ENCODE results near the gene KCNQ1OT1. TPM values are rescaled to one million over a fixed set of nuclear protein-coding genes. Genes with fewer than 3 reads are reported as not detected.

The KCNQ1OT1 gene
- total and polyA plus RNA-seq, 4 donors = 0.65 to 9.8 (median 4.0) TPM

DNA sequence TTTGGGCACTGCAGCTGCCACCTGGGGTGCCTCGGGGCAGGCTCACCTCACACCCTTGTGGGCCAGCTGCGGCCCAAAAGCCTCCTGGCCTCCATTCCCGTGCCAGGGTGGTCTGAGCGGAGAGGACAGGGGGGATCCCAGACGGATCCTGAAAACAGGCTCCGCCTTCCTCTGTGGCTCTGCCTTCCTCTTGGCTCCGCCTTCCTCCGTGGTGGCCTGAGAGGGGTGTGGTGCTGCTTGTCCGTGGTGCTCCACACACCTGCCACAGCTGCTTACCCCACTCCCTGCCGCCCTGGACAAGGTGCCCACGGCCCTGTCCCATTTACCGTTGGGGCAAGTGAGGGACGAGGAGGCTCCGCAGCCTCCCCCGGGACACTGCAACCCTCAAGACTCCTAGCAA is 23.2 kb upstream of the KCNQ1OT1 start:
- H3K4me1 ChIP-seq (ENCODE audit: control insufficient read depth, insufficient read depth, low read length) = peaks cover 40% of the 10 kb centered on the region
- H3K9me3 ChIP-seq (ENCODE audit: control insufficient read depth, insufficient read depth, low read length) = no peaks in the 10 kb centered on the region
- no peak overlapping the region for H3K4me3 ChIP-seq (ENCODE audit: low read depth, low read length)
- no peaks in the 10 kb centered on the region for H3K27me3 ChIP-seq (ENCODE audit: control insufficient read depth, insufficient read depth, low read length)
- DNase-seq (ENCODE audit: low read depth in 4 of 6, low spot score in 6 of 6) = no peak
- WGBS (ENCODE audit: insufficient coverage) = 85% methylated on average over 4 of the region's 15 CpGs
- H3K36me3 ChIP-seq (ENCODE audit: control insufficient read depth, insufficient read depth, low read length) = no peaks in the 10 kb centered on the region
- no peak overlapping the region for H3K27ac ChIP-seq (ENCODE audit: low read depth, low read length)

DNA sequence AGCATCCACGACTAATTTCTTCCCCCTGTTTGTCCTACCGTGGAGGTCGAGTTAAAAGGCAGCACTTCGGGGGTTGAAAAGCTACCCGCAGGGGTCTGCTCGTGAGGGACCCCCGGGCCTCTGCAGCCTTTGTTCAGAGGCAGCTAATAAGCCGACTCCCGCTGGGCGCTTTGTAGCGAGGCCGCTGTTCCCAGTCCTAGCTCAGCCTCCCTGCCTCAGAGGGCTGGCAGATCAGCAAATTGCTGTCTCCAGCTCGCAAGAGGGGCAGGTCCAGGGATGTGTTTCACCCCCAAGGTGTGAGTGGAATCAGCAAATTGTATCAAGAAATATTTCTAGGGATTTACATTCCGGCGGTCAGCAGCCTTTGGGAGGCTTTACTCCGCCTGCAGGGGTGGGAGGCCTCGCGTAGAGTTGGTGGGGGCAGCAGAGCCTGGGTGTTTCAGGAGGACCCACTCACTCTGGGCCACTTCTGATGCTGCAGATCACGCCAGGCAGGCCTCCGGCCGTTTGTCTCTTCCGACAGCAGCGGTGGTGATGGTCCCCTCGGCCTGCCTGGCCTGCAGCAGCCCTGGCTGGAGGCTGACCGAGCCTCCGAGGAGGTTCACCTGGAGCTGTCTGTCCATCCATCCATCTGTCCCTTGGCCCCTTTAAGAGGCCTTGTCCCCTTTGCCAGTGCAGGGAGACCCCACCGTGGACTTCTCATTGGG is 21.6 kb upstream of the KCNQ1OT1 start:
- Histone ChIP-seq H3K27ac (ENCODE audit: low read depth, low read length) (no peak overlapping the region), H3K27me3 (ENCODE audit: control insufficient read depth, insufficient read depth, low read length) (no peaks in the 10 kb centered on the region), H3K4me1 (ENCODE audit: control insufficient read depth, insufficient read depth, low read length) (peaks cover 36% of the 10 kb centered on the region), H3K4me3 (ENCODE audit: low read depth, low read length) (no peak overlapping the region), H3K36me3 (ENCODE audit: control insufficient read depth, insufficient read depth, low read length) (no peaks in the 10 kb centered on the region), H3K9me3 (ENCODE audit: control insufficient read depth, insufficient read depth, low read length) (no peaks in the 10 kb centered on the region)
- DNase-seq (ENCODE audit: low read depth in 4 of 6, low spot score in 6 of 6) = peak in 1 of 6 donors; percentile 73
- WGBS (ENCODE audit: insufficient coverage) = 48% methylated on average over 27 of the region's 27 CpGs

DNA sequence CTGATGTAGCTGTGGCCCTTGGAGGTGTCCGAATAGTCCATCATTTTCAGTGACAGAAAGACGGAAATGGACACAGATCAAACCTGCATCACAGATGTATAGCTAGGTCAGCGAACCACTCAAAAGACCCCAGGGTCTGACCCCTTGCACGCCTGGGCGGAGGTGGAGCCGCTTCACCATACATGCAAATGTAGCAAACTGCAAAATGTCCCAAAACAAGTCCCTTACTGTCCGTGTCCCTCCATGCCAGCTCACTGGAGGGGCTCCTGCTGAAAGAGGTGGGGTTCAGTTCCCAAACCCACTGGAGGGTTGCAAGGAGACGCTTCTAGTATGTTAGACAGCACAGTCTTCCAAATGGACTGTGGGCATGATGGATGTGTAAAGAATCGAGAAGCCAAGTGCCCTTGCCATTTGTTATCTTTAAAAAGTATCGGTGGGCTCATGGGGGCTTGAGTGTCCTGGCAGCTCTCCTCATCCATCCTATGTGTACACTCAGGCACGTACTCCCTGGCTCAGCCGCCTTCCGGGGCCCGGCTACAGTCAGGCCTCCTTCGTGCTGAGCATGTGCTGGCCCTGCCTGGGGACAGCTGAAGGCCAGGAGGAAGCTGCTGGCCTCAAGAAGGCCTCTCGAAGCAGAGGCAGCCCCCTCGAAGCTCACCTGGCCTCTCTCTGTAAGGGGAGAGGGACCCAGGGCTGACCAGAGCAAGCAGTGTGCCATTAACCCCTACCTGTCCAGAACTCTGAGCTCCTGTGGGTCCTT is 20.2 kb upstream of the KCNQ1OT1 start:
- Histone ChIP-seq H3K27me3 (ENCODE audit: control insufficient read depth, insufficient read depth, low read length) (no peaks in the 10 kb centered on the region), H3K4me1 (ENCODE audit: control insufficient read depth, insufficient read depth, low read length) (peaks cover 35% of the 10 kb centered on the region), H3K27ac (ENCODE audit: low read depth, low read length) (no peak overlapping the region), H3K4me3 (ENCODE audit: low read depth, low read length) (no peak overlapping the region), H3K9me3 (ENCODE audit: control insufficient read depth, insufficient read depth, low read length) (no peaks in the 10 kb centered on the region), H3K36me3 (ENCODE audit: control insufficient read depth, insufficient read depth, low read length) (no peaks in the 10 kb centered on the region)
- 82% methylated on average over 13 of the region's 17 CpGs for WGBS (ENCODE audit: insufficient coverage)
- no peak for DNase-seq (ENCODE audit: low read depth in 4 of 6, low spot score in 6 of 6)

DNA sequence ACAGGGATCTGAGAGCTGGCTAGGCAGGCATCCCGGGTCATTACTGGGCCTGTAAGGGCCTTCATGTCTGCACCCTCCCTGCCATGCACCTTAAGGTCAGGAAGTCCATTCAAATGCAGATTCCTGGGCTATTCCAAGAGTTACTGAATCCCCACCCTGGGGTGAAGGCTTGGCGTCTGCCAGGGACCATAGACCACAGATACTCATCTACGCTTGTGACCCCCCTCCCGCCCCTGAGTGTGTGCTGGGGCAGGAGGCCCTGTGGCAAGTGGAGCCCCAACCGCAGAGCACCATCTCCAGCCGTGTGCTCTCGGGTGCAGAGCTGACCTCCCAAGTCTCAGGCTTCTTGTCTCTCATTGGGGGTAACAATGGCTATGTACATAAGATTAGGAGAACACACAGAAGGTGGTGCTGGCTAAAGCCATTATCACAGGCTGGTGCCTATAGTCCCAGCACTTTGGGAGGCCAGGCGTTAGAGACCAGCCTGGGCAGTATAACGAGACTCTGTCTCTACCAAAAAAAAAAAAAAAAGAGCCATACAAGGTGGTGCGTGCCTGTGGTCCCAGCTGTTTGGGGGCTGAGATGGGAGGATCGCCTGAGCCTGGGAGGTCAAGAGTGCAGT is 19.1 kb upstream of the KCNQ1OT1 start:
- no peak for DNase-seq (ENCODE audit: low read depth in 4 of 6, low spot score in 6 of 6)
- H3K27ac ChIP-seq (ENCODE audit: low read depth, low read length) = no peak overlapping the region
- H3K4me1 ChIP-seq (ENCODE audit: control insufficient read depth, insufficient read depth, low read length) = peaks cover 40% of the 10 kb centered on the region
- no peak overlapping the region for H3K4me3 ChIP-seq (ENCODE audit: low read depth, low read length)
- no peaks in the 10 kb centered on the region for H3K36me3 ChIP-seq (ENCODE audit: control insufficient read depth, insufficient read depth, low read length)
- no peaks in the 10 kb centered on the region for H3K27me3 ChIP-seq (ENCODE audit: control insufficient read depth, insufficient read depth, low read length)
- 73% methylated on average over 7 of the region's 11 CpGs for WGBS (ENCODE audit: insufficient coverage)
- H3K9me3 ChIP-seq (ENCODE audit: control insufficient read depth, insufficient read depth, low read length) = no peaks in the 10 kb centered on the region

DNA sequence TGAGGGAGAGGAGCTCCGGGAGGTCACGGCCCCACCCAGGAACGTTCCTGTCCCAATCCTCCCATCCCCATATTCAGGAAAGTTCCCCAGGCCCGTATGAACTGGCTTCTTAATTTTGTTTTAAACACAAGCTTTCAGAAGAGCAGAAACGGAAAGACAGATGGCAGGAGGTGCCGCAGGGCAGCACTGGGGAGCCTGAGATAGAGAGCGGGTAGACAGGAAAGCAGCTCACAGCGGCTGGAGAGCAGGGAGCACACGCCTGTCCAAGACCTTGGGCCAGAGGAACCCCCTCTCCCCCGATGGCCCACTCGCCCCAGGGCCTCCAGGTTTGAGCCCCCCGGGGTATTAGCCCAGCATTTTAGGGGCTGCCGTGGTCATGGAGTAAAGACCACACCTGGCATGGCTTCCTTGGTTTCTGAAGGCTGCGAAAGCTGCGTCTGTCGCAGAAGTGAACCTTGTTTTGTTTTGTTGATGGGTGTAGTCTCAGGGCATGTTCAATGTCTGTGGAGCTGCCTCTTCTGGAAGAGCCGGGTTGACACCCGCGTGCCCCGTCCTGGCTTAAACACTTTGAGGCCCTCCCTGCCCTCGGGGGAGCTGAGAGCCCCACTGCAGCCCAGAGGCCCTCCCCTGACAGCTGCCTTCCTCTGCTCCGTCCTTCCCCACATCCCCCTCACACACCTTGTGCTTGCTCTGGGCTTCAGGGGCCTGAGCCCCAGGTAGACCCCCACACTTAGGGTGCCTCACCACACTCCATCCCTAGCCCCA is 17.9 kb upstream of the KCNQ1OT1 start:
- Histone ChIP-seq H3K27me3 (ENCODE audit: control insufficient read depth, insufficient read depth, low read length) (no peaks in the 10 kb centered on the region), H3K4me3 (ENCODE audit: low read depth, low read length) (no peak overlapping the region), H3K4me1 (ENCODE audit: control insufficient read depth, insufficient read depth, low read length) (peaks cover 45% of the 10 kb centered on the region), H3K27ac (ENCODE audit: low read depth, low read length) (no peak overlapping the region), H3K9me3 (ENCODE audit: control insufficient read depth, insufficient read depth, low read length) (no peaks in the 10 kb centered on the region), H3K36me3 (ENCODE audit: control insufficient read depth, insufficient read depth, low read length) (no peaks in the 10 kb centered on the region)
- peak in 1 of 6 donors; percentile 48 for DNase-seq (ENCODE audit: low read depth in 4 of 6, low spot score in 6 of 6)
- WGBS (ENCODE audit: insufficient coverage) = 80% methylated on average over 18 of the region's 22 CpGs

DNA sequence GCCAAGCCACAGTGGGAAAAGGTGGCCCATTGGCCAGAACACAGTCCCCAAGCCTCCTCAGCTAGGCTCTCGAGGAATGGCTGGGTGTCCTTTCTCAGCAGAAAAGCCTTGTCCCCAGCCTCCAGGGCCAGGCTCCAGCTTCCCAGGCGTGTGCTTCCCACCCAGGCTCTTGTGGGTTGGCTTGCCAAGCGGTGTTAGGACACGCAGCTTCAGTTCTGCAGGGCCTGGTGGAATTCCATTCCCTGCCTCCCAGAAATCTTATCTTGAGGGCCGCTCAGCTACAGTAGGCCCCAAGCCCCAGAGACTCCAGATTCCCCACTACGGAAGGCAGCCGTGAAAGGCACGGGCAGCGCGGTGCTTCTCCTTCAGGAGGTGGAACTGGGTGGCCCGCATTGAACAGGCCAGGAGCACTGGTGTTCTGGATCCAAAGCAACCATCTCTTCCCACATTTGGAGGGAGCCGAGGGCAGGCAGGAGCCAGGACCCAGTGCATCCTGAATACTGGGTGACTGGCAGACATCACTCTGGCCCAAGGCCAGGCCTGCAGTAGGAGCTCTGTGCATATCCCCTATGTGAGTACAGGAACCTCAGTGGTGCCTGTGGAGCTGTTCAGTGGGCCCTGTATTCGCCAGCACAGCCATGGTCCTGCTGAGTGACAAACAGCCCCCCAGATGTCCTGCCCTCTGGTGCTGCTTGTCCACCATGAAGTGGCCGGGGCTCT is 16.7 kb upstream of the KCNQ1OT1 start:
- no peaks in the 10 kb centered on the region for H3K9me3 ChIP-seq (ENCODE audit: control insufficient read depth, insufficient read depth, low read length)
- no peak overlapping the region for H3K4me3 ChIP-seq (ENCODE audit: low read depth, low read length)
- H3K27ac ChIP-seq (ENCODE audit: low read depth, low read length) = no peak overlapping the region
- DNase-seq (ENCODE audit: low read depth in 4 of 6, low spot score in 6 of 6) = no peak
- peaks cover 35% of the 10 kb centered on the region for H3K4me1 ChIP-seq (ENCODE audit: control insufficient read depth, insufficient read depth, low read length)
- no peaks in the 10 kb centered on the region for H3K27me3 ChIP-seq (ENCODE audit: control insufficient read depth, insufficient read depth, low read length)
- 92% methylated on average over 14 of the region's 14 CpGs for WGBS (ENCODE audit: insufficient coverage)
- H3K36me3 ChIP-seq (ENCODE audit: control insufficient read depth, insufficient read depth, low read length) = no peaks in the 10 kb centered on the region

DNA sequence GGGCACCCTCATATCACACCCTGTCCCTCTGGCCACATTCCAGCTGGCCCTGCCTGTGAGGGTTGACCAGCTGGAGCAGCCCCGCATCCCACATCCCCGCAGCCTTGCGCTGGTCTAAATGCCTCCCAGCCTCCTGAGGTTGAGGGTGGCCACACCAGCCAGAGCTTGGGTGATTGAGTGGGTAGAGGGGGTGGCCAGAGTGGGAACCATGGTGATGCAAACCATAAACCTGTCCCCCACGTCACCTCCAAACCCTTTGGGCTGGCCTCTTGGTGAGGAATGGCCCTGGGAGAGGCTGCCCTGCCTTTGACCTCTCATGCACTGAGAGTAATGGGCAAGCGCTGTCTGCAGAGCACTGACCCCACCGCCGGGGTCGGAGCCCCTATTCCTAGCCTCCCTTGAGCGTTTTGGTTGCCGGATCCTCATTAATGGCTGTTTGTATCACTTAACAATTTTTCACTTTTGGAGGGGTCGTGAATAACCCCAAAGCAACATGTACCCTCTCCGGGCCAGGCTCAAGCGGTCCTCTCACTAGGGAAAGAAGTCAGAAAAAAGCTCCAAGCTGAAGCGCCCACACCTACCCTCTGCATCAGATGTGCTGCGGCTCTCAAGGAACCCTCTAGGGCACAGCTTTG is 16.0 kb upstream of the KCNQ1OT1 start:
- no peak overlapping the region for H3K27ac ChIP-seq (ENCODE audit: low read depth, low read length)
- no peak overlapping the region for H3K4me3 ChIP-seq (ENCODE audit: low read depth, low read length)
- H3K36me3 ChIP-seq (ENCODE audit: control insufficient read depth, insufficient read depth, low read length) = no peaks in the 10 kb centered on the region
- DNase-seq (ENCODE audit: low read depth in 4 of 6, low spot score in 6 of 6) = no peak
- no peaks in the 10 kb centered on the region for H3K9me3 ChIP-seq (ENCODE audit: control insufficient read depth, insufficient read depth, low read length)
- WGBS (ENCODE audit: insufficient coverage) = 67% methylated on average over 11 of the region's 15 CpGs
- H3K4me1 ChIP-seq (ENCODE audit: control insufficient read depth, insufficient read depth, low read length) = peaks cover 28% of the 10 kb centered on the region
- H3K27me3 ChIP-seq (ENCODE audit: control insufficient read depth, insufficient read depth, low read length) = no peaks in the 10 kb centered on the region

DNA sequence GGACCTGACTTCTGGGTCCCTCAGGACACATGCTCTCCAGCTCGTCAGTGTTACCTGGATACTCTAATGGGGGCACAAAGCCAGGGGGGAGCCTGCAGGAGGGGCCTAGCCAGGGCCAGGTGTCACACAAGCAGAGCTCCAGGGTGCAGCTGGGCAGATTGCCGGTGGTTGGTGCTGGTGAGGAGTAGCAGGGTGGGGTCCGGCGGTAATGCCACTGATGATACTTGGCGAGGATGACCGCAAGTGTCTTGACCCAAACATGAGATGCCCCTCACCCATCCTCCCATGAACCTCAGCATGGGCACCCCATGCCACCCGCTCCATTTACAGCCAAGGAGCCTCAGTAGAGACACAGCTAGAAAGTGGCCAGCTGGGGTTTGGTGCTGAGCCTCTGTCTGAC is 15.1 kb upstream of the KCNQ1OT1 start:
- H3K4me3 ChIP-seq (ENCODE audit: low read depth, low read length) = no peak overlapping the region
- no peaks in the 10 kb centered on the region for H3K36me3 ChIP-seq (ENCODE audit: control insufficient read depth, insufficient read depth, low read length)
- H3K27ac ChIP-seq (ENCODE audit: low read depth, low read length) = no peak overlapping the region
- 94% methylated on average over 7 of the region's 7 CpGs for WGBS (ENCODE audit: insufficient coverage)
- H3K4me1 ChIP-seq (ENCODE audit: control insufficient read depth, insufficient read depth, low read length) = peaks cover 20% of the 10 kb centered on the region
- no peaks in the 10 kb centered on the region for H3K27me3 ChIP-seq (ENCODE audit: control insufficient read depth, insufficient read depth, low read length)
- H3K9me3 ChIP-seq (ENCODE audit: control insufficient read depth, insufficient read depth, low read length) = peaks cover 2% of the 10 kb centered on the region
- no peak for DNase-seq (ENCODE audit: low read depth in 4 of 6, low spot score in 6 of 6)

DNA sequence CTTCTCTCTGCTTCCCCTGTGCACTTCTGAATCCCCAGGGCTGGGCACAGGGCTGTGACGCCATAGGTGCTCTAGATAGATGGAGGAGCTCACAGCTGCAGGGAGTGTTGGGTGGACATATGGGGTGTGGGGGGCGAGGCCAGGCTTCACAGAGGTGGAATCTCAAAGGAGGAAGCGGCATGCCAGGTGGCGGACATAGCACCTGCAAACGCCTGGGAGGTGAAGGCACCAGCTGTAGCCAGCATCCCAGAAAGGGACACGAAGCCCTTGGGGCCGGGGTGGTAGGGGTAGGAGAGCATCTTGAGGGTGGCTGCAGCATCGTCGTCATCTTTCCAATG is 14.6 kb upstream of the KCNQ1OT1 start:
- Histone ChIP-seq H3K27ac (ENCODE audit: low read depth, low read length) (no peak overlapping the region), H3K4me3 (ENCODE audit: low read depth, low read length) (no peak overlapping the region), H3K9me3 (ENCODE audit: control insufficient read depth, insufficient read depth, low read length) (peaks cover 2% of the 10 kb centered on the region), H3K36me3 (ENCODE audit: control insufficient read depth, insufficient read depth, low read length) (no peaks in the 10 kb centered on the region), H3K4me1 (ENCODE audit: control insufficient read depth, insufficient read depth, low read length) (peaks cover 20% of the 10 kb centered on the region), H3K27me3 (ENCODE audit: control insufficient read depth, insufficient read depth, low read length) (no peaks in the 10 kb centered on the region)
- 96% methylated on average over 9 of the region's 9 CpGs for WGBS (ENCODE audit: insufficient coverage)
- no peak for DNase-seq (ENCODE audit: low read depth in 4 of 6, low spot score in 6 of 6)
